ENCODE data around the gene FCRLA.

Gene FCRLA

GRCh38 chr1:161733526-161733925, 26.5 kb downstream of the FCRLA start:
- no peak for DNase-seq

- DNase-seq: no peak
Observed at GRCh38 chr1:161735837-161736236, 28.8 kb downstream of the FCRLA start.

- DNase-seq: no peak
Observed at GRCh38 chr1:161736335-161736969, 29.4 kb downstream of the FCRLA start.

GRCh38 chr1:161737625-161738024, 30.6 kb downstream of the FCRLA start:
- no peak for DNase-seq

GRCh38 chr1:161738627-161739287, 31.7 kb downstream of the FCRLA start:
- peak in 4 of 5 donors; percentile 15 to 67 (median 27) for DNase-seq

GRCh38 chr1:161739865-161740566, 33.0 kb downstream of the FCRLA start:
- DNase-seq: no peak

- DNase-seq: no peak
Observed at GRCh38 chr1:161740921-161741320, 33.9 kb downstream of the FCRLA start.

GRCh38 chr1:161743231-161743630, 36.2 kb downstream of the FCRLA start:
- no peak for DNase-seq

GRCh38 chr1:161747801-161748200, 40.8 kb downstream of the FCRLA start:
- DNase-seq: no peak

GRCh38 chr1:161749509-161750407, 42.7 kb downstream of the FCRLA start, which contains the start of gene DUSP12:
Gene DUSP12 (plus strand): TSS chr1:161749786. CDS start chr1:161749802, 16 bp downstream.
- peak; percentile 64 to 92 (median 78) for DNase-seq

GRCh38 chr1:161763522-161764098, 56.6 kb downstream of the FCRLA start:
- DNase-seq: peak in 4 of 5 donors; percentile 9 to 55 (median 28)
